ENCODE measurements around the gene TTC38. TPM values are rescaled to one million over a fixed set of nuclear protein-coding genes. Genes with fewer than 3 reads are reported as not detected.

TTC38 gene
- total RNA-seq, 2 experiments from 2014 or later, result 20.0 to 25.1 TPM

- no peaks in the 10 kb centered on the region for H3K9me3 Mint-ChIP-seq (ENCODE audit: insufficient read depth)
- no peak overlapping the region for H3K4me3 Mint-ChIP-seq
- ATAC-seq (no peak), DNase-seq (no peak)
- POLR2A ChIA-PET, result no interaction called here
- H3K4me1 Mint-ChIP-seq (ENCODE audit: low read depth), result peaks cover 21% of the 10 kb centered on the region
- H3K27ac Mint-ChIP-seq, result no peak overlapping the region
- CTCF ChIA-PET, result interaction anchor here (1.4 kb wide), 1 partner anchor 331 kb away, joined by 6 read pairs; no protein-coding TSS in a partner anchor
- no peaks in the 10 kb centered on the region for H3K27me3 Mint-ChIP-seq (ENCODE audit: low read depth)
- H3K36me3 Mint-ChIP-seq (ENCODE audit: low read depth), result peaks cover 71% of the 10 kb centered on the region
Measured at GRCh38 chr22:46337870-46338269, 70.1 kb downstream of the TTC38 start.

- H3K4me3 Mint-ChIP-seq, result no peak overlapping the region
Measured at GRCh38 chr22:46338636-46339035, 70.8 kb downstream of the TTC38 start.

GRCh38 chr22:46339956-46340355 is 72.1 kb downstream of the TTC38 start:
- H3K27me3 Mint-ChIP-seq (ENCODE audit: low read depth), result no peaks in the 10 kb centered on the region

More at GRCh38 chr22:46338636-46339035, 70.8 kb downstream of the TTC38 start:
- ChIA-PET CTCF (interaction anchor here (1.4 kb wide), 1 partner anchor 332 kb away, joined by 6 read pairs; no protein-coding TSS in a partner anchor), POLR2A (no interaction called here)
- H3K27ac Mint-ChIP-seq, result no peak overlapping the region
- peaks cover 21% of the 10 kb centered on the region for H3K4me1 Mint-ChIP-seq (ENCODE audit: low read depth)
- peaks cover 70% of the 10 kb centered on the region for H3K36me3 Mint-ChIP-seq (ENCODE audit: low read depth)
- H3K27me3 Mint-ChIP-seq (ENCODE audit: low read depth), result no peaks in the 10 kb centered on the region
- no peaks in the 10 kb centered on the region for H3K9me3 Mint-ChIP-seq (ENCODE audit: insufficient read depth)
- DNase-seq (no peak), ATAC-seq (no peak)

GRCh38 chr22:46340676-46341075 is 72.9 kb downstream of the TTC38 start:
- no peaks in the 10 kb centered on the region for H3K9me3 Mint-ChIP-seq (ENCODE audit: insufficient read depth)
- H3K4me1 Mint-ChIP-seq (ENCODE audit: low read depth), result peaks cover 15% of the 10 kb centered on the region
- no peak overlapping the region for H3K27ac Mint-ChIP-seq
- no peaks in the 10 kb centered on the region for H3K27me3 Mint-ChIP-seq (ENCODE audit: low read depth)
- no peak for DNase-seq
- POLR2A ChIA-PET, result interaction anchor here (1.1 kb wide), 1 partner anchor 9 kb away, joined by 3 read pairs; no protein-coding TSS in a partner anchor
- peaks cover 75% of the 10 kb centered on the region for H3K36me3 Mint-ChIP-seq (ENCODE audit: low read depth)
- ATAC-seq, result no peak
- no peak overlapping the region for H3K4me3 Mint-ChIP-seq
- CTCF ChIA-PET, result interaction anchor here (1.1 kb wide), 1 partner anchor 27 kb away, joined by 4 read pairs; no protein-coding TSS in a partner anchor

More at GRCh38 chr22:46339956-46340355, 72.1 kb downstream of the TTC38 start:
- ChIA-PET POLR2A (interaction anchor here (1.1 kb wide), 1 partner anchor 8 kb away, joined by 3 read pairs; no protein-coding TSS in a partner anchor), CTCF (no interaction called here)
- H3K27ac Mint-ChIP-seq, result no peak overlapping the region
- H3K9me3 Mint-ChIP-seq (ENCODE audit: insufficient read depth), result no peaks in the 10 kb centered on the region
- H3K4me1 Mint-ChIP-seq (ENCODE audit: low read depth), result peaks cover 18% of the 10 kb centered on the region
- no peak for ATAC-seq
- no peak for DNase-seq
- H3K36me3 Mint-ChIP-seq (ENCODE audit: low read depth), result peaks cover 71% of the 10 kb centered on the region
- H3K4me3 Mint-ChIP-seq, result no peak overlapping the region

Other genes starting within 250 kb of the TTC38 start
- 10 to 100 TPM; 17.9 to 18.1 TPM for gene PPARA, start 117.5 kb upstream of the TTC38 start, total RNA-seq
- gene CDPF1, start 17.7 kb upstream of the TTC38 start, total RNA-seq, result 10 to 100 TPM; 11.6 to 11.7 TPM
- not detected for gene PKDREJ, start 4.7 kb upstream of the TTC38 start, total RNA-seq
- 100 to 1,000 TPM; 111 to 114 TPM for gene GTSE1, start 28.9 kb downstream of the TTC38 start, total RNA-seq
- 10 to 100 TPM; 84.0 to 84.6 TPM for gene TRMU, start 67.7 kb downstream of the TTC38 start, total RNA-seq